ENCODE measurements around the gene AANAT.

The AANAT gene

GRCh38 chr17:76519048-76519966 is 51.9 kb downstream of the AANAT start:
- no peak overlapping the region for H3K4me3 ChIP-seq (ENCODE audit: low read depth, low read length)
- DNase-seq (ENCODE audit: low read depth) = no peak
